D341Med (cell line): ENCODE results near the gene OXER1.

Experiments
- DNase-seq: peaks from one replicate; pipeline ENCODE4 v3.0.0; 2012; ENCODE audit warnings: low spot score

OXER1 gene, protein sequence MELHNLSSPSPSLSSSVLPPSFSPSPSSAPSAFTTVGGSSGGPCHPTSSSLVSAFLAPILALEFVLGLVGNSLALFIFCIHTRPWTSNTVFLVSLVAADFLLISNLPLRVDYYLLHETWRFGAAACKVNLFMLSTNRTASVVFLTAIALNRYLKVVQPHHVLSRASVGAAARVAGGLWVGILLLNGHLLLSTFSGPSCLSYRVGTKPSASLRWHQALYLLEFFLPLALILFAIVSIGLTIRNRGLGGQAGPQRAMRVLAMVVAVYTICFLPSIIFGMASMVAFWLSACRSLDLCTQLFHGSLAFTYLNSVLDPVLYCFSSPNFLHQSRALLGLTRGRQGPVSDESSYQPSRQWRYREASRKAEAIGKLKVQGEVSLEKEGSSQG

DNA sequence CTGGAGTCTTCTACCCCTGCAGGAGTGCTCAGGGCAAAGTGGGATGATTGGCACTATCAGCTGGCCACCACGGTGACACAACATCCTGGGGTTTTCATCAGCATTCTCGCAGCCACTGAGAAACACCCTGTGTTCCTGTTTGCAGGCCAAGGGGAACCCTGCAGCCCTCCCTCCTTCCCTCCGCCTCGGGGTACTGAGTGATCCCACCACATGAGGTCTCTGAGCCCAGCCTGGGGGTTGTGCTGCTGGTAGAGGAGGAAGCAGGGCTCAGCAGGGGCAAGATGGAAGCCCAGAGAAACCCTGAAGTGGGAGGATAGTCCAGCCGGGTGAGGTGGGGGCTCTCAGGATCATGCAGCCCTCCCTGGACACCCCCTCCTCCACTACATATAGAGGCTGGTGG is at the start of gene OXER1:
Gene OXER1 (minus strand): TSS at position 40 of the 400 bp plus-strand sequence. CDS start 73 bp downstream, outside the sequence.
- no peak for DNase-seq

GRCh38 chr2:42812899-42813479 is 49.1 kb upstream of the OXER1 start:
- DNase-seq = no peak

DNA sequence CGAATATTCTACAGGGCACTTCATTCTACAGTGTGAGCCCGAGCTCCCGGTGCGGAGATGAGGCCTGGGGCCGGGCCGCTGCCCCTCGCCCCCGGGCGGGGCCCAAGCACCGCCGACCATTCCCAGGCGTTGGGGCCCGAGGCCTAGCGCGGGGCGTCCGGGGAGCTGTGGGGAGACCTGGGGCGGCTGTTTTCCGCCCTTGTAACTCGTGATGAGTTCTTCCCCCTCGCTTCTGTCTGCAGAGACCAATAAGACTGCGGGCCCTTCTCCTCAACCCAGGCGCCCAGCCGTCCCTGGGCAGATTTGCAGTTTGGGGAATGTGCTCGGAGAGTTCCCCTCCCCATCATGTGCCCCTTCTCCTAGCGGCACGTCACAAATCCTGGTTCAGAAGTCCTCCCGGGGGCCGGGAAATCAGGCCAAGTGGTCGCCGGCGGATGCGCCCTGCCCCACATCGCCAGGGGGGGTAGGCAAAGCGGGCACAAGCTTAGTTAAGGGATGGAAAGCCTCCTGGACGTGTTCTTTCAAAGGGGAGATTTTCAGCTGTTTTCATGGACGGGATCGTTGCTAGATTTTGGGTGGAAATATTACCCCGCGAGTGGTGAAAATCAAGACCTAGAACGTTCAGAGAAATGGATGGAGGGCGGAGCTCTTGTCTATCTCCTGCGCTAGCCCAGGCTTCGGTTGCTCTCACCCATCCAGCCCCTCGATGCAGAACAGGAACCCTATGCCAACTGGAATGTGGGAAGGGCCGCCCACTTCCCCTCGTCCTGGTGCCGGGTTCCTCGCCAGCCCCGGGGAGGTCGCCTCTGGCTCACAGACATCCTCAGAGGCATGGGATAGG is 47.3 kb upstream of the OXER1 start:
- no peak for DNase-seq

DNA sequence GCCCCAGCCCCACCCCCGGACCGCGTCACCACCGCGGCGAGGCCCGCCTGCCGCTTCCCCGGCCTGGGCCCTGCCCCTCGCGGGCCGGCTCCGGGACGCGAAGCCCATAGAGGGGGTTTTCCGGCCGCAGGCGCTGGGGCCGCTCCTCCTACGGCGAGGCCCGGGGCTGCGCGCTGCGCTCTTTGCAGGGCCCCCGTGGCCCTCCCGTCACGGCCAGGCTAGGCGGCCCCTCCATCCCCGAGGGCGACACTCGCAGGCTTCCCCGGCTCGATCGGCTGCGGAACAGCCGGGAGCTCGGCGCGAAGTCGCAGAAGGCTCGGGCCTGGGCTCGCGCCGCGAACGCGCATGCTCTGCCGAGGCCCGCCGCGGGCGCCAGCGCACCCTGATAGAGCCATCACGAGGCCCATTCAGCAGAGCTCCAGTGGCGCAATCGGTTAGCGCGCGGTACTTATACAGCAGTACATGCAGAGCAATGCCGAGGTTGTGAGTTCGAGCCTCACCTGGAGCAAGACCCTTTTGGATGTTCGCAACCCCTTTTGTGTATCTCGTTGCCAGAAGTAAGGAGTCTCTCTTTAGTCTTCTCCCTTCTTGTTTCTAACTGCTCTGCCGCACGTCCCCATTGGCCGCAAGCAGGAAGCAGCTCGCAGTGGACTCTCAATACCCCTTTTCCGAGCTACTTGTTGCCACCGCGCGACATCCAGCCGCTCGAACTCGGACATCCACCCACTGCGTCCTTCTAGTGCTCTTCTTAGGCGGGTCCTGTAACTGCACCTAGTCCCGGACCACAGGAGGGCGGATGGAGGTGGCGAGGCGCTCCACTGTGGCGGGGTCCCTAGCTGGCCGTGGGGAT is 46.4 kb upstream of the OXER1 start:
- DNase-seq = peak; percentile 95

DNA sequence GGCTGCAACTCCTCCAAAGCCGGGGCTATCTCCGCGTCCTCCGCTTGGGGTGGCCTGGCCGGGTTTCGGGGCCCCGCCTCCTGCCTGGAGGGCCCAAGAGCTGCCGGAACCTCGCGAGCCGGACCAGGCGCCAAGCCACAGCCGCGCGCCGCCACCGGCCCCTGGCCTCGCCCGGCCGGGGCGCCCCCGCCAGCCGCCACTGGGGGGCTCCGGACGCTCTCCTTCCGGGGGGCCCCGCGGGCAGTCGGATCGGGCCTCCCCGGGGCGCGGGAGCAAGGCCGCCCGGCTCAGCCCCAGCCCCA is 45.8 kb upstream of the OXER1 start:
- DNase-seq = no peak

- DNase-seq = no peak
These were observed 45.3 kb upstream of the OXER1 start for GRCh38 chr2:42809131-42809818.

- no peak for DNase-seq
These were observed 44.4 kb upstream of the OXER1 start for GRCh38 chr2:42808301-42808700.

GRCh38 chr2:42806786-42807185 is 42.9 kb upstream of the OXER1 start:
- DNase-seq = no peak

GRCh38 chr2:42804891-42805290 is 41.0 kb upstream of the OXER1 start:
- no peak for DNase-seq

GRCh38 chr2:42804338-42804737 is 40.4 kb upstream of the OXER1 start:
- DNase-seq = no peak

GRCh38 chr2:42802150-42802549 is 38.2 kb upstream of the OXER1 start:
- DNase-seq = no peak

GRCh38 chr2:42801381-42801780 is 37.4 kb upstream of the OXER1 start:
- no peak for DNase-seq

- no peak for DNase-seq
These were observed 37.0 kb upstream of the OXER1 start for GRCh38 chr2:42800981-42801380.

DNA sequence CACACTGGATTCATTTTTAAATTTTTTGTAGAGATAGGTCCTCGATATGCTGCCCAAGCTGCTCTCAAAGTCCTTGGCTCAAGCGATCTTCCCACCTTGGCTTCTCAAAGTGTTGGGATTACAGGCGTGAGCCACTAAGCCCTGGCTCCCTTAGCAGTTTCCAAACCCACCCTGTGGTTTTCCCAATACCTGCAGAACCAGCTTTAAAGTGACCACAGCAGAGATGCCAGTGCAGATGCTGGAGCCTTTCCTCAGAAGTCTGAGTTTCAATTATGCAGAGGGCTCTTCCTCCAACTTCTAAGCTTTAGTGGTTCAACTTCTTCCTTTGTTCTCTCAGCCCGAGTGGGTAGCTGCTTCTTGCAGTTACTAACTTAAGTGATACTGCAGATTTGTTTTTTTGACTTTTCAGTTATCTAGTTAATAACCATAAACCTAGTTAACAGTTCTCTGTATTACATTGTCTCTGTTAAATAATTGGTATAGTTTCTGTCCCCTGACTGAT is 36.6 kb upstream of the OXER1 start:
- DNase-seq = no peak

- DNase-seq = peak; percentile 48
These were observed 35.9 kb upstream of the OXER1 start for GRCh38 chr2:42799881-42800280.

DNA sequence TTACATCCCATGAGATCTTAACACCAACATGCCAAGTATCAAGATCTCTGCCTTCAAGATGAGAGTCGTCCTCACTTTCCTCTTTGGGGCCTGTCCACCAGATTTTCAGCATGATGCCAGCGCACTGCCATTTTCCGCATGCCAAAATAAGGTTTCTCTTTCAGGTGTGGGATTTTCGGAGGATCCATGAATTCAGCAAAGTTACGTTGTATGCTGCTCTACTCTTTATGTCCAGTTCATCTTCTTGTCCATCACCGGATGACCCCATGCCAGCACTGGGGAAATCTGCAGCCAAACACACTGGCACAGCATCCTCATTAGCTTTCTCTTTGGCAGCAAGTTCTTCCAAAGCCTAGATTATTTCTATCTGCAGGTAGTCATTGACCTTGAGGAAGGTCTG is 33.3 kb upstream of the OXER1 start:
- DNase-seq = no peak

DNA sequence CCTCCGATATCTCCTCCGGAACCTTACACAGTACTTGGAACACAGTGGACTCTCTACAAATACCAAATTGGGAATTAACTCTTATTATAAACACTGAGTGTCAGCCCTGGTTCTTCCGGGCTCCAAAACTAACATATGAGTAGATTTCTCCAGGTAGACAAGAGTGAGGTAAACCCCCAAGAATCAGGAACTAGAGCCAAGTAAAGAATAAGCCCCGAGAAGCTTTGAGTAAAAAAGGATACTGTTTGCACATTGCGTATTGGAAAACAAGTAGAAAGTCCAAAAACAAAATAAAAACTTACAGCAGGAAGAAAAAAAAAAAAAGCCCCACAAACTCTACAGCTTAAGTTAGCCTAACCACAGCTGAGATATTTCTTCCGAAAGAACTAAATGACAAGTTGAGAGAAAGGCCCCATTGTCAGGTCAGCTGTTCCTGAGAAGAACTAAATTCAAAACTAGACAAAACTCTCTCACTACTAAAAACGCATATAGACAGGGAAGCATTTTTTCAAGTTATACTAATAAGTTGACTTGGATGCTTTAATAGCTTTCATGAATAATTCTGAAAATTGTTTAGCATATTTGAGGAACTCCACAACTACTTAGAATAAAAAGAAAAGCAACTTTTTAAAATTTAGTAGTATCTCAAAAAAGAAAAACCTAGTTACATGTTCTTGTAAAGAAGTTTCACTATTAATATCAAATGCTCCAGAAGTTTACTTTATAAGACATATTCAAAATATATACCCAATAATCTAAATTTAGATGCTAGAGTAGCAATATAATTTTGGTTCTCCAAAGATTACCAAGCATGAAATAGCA is 32.7 kb upstream of the OXER1 start:
- DNase-seq = no peak

DNA sequence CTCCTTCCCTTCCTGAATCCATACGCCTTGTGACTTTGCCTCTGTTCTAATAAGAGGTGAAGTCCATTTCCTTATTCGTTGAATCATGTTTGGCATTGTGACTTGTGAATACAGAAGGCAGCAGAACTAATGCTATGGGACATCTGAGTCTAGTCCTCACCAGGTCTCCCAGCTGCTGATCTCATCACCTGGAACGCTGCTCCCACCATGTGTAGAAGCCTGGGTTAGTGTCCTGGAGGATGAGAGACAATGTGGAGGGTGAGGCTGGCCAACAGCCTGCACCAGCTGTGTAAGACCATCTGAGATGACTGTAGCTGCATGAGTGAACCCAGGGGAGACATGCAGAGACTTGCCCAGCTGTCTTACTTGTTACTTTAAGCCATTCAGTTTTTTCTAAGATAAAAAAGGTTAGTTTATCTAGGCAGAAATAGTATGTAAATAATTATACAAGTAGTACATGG is 31.9 kb upstream of the OXER1 start:
- no peak for DNase-seq

- DNase-seq = no peak
These were observed 31.3 kb upstream of the OXER1 start for GRCh38 chr2:42795275-42795674.

DNA sequence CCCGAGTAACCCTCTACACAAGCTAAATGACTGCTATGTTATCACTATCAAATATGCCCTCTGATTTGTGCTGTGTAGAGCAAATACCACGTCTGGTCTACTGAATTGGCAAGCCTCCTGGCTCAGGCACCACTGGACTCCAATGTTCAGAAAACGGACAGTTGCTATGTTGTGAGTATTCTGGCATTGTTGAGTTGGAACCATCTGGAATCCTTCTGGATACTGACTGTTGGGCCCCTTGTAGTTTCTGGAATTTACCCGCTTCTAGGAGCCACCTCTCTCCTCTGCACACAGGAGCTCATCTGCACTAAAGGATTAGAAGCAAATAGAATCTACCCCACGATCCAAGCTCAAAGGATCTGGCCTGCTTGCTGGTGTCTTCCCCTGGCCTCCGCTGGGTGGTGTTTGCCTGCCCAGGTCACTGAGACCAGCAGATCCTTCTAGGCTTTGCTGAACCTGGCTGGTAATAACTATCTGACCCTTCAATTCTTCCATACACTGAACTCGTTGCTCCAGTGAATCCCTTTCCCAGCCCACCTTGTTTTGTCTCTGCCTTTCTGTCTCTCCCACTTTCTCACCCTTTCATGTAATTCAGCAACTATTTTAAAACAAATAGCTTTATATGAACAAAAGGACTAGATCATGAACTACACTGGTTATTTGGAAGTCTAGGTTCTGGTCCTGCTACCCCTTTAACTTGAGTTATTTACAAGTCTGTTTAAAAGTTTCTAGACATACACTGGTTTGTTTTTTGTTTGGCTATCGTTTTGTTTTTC is 30.5 kb upstream of the OXER1 start:
- no peak for DNase-seq
